BJ (cell line): ENCODE measurements around the gene SGIP1. TPM values are rescaled to one million over a fixed set of nuclear protein-coding genes. Genes with fewer than 3 reads are reported as not detected.
A peak's percentile ranks its signal among the peaks of the same experiment; 100 is the strongest.

Experiments
- CTCF ChIA-PET: fragments of 350-600 bp; formaldehyde crosslinking; extraction: SDS; loops from one replicate; lab custom pipeline; 2021; ENCODE audit warnings: antibody characterized with exemption, inconsistent platforms; lab: Yijun Ruan, JAX
- POLR2A ChIA-PET: fragments of 300-600 bp; sonication (Branson Sonifier 250); formaldehyde crosslinking; extraction: SDS; loops from one replicate; lab custom pipeline; 2021; ENCODE audit warnings: antibody characterized with exemption; lab: Charles Lee
- DNase-seq: peaks from one replicate; pipeline ENCODE4 v3.0.0-alpha.2; 2011; ENCODE audit warnings: low read depth
- H3K27me3 ChIP-seq: 2 replicates; pipeline ENCODE4 v1.6.0; 2011; ENCODE audit warnings: low read length; ENCODE audit not compliant: control insufficient read depth, insufficient read depth
- H3K36me3 ChIP-seq: 2 replicates; pipeline ENCODE4 v1.5.1; 2011; ENCODE audit warnings: low read length; ENCODE audit not compliant: control insufficient read depth, insufficient read depth
- H3K4me3 ChIP-seq: 2 replicates; pipeline ENCODE4 v1.5.1; 2011; ENCODE audit warnings: low read depth, mild to moderate bottlenecking, control low read depth, low read length
- CTCF ChIP-seq: IDR thresholded peaks from 2 replicates; pipeline ENCODE4 v1.5.1; 2011; ENCODE audit warnings: low read depth, mild to moderate bottlenecking, control low read depth, inconsistent platforms, low read length, moderate library complexity; ENCODE audit not compliant: insufficient read depth
- polyA plus RNA-seq: library from polyadenylated mRNA; depleted of rRNA; stranded (reverse); fragments of >200 nt; gene quantifications from 2 replicates; pipeline ENCODE4 v1.2.3, GENCODE V29; 2011

The SGIP1 gene
- polyA plus RNA-seq, 1 experiment: 49.4 TPM

- peak; percentile 43 for DNase-seq
- ChIA-PET CTCF (interaction anchor here (0.8 to 1.8 kb wide), 4 partner anchors 14 to 185 kb away, joined by 3 to 4 read pairs (median 3); no protein-coding TSS in a partner anchor), POLR2A (interaction anchor here (1.0 kb wide), 1 partner anchor 13 kb away, joined by 4 read pairs; no protein-coding TSS in a partner anchor)
- Histone ChIP-seq H3K36me3 (no peaks in the 10 kb centered on the region; the same call in 1 of the 2 replicates), H3K27me3 (no peaks in the 10 kb centered on the region), H3K4me3 (no peak overlapping the region)
- no peak for TF ChIP-seq CTCF
These were observed 6.6 kb downstream of the SGIP1 start for GRCh38 chr1:66540434-66541032.

GRCh38 chr1:66542314-66542713 lies 8.4 kb downstream of the SGIP1 start:
- POLR2A ChIA-PET: no interaction called here
- DNase-seq: no peak
- Histone ChIP-seq H3K27me3 (no peaks in the 10 kb centered on the region), H3K36me3 (no peaks in the 10 kb centered on the region; the same call in 1 of the 2 replicates), H3K4me3 (no peak overlapping the region)
- CTCF ChIA-PET: no interaction called here
- no peak for TF ChIP-seq CTCF

- ChIA-PET CTCF (interaction anchor here (0.9 to 1.0 kb wide), 2 partner anchors 10 to 15 kb away, joined by 3 to 5 read pairs; no protein-coding TSS in a partner anchor), POLR2A (no interaction called here)
- H3K27me3 ChIP-seq: no peaks in the 10 kb centered on the region
- H3K36me3 ChIP-seq: no peaks in the 10 kb centered on the region; the same call in none of the 2 replicates
- H3K4me3 ChIP-seq: no peak overlapping the region
- no peak for TF ChIP-seq CTCF
- peak; percentile 88 for DNase-seq
These were observed 9.1 kb downstream of the SGIP1 start for GRCh38 chr1:66542811-66543767.

GRCh38 chr1:66546047-66546810 lies 12.3 kb downstream of the SGIP1 start:
- no peak for DNase-seq
- ChIA-PET CTCF (no interaction called here), POLR2A (no interaction called here)
- no peak overlapping the region for H3K4me3 ChIP-seq
- no peaks in the 10 kb centered on the region for H3K27me3 ChIP-seq
- no peaks in the 10 kb centered on the region; the same call in none of the 2 replicates for H3K36me3 ChIP-seq
- no peak for TF ChIP-seq CTCF
